ENCODE results near the gene ERC1.

- no peak for TF ChIP-seq POLR2A (IDR thresholded peaks at IDR 0.05)
- TF ChIP-seq, protein P1, sequence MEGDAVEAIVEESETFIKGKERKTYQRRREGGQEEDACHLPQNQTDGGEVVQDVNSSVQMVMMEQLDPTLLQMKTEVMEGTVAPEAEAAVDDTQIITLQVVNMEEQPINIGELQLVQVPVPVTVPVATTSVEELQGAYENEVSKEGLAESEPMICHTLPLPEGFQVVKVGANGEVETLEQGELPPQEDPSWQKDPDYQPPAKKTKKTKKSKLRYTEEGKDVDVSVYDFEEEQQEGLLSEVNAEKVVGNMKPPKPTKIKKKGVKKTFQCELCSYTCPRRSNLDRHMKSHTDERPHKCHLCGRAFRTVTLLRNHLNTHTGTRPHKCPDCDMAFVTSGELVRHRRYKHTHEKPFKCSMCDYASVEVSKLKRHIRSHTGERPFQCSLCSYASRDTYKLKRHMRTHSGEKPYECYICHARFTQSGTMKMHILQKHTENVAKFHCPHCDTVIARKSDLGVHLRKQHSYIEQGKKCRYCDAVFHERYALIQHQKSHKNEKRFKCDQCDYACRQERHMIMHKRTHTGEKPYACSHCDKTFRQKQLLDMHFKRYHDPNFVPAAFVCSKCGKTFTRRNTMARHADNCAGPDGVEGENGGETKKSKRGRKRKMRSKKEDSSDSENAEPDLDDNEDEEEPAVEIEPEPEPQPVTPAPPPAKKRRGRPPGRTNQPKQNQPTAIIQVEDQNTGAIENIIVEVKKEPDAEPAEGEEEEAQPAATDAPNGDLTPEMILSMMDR (IDR thresholded peaks at IDR 0.05) = peak; percentile 32 to 60 (median 54)
These were observed 102.2 kb downstream of the ERC1 start for GRCh38 chr12:1093166-1093751.

Measured in vagina (tissue), 2 donors.